ENCODE data around the gene GNAQ.

Gene GNAQ

GRCh38 chr9:77785341-77785740 lies 246.3 kb downstream of the GNAQ start:
- TF ChIP-seq POLR2A (IDR thresholded peaks at IDR 0.05; ENCODE audit: extremely low read depth, insufficient read length) (no peak), CTCF (IDR thresholded peaks at IDR 0.05; ENCODE audit: low read depth, low read length) (no peak), MYC (IDR thresholded peaks at IDR 0.05; ENCODE audit: low read depth, low read length) (no peak), MAX (IDR thresholded peaks at IDR 0.05; ENCODE audit: low read depth, low read length) (no peak)
- no peak for DNase-seq (ENCODE audit: low read depth)
- no peak overlapping the region for H3K4me3 ChIP-seq (ENCODE audit: low read depth, low read length)

- no peak overlapping the region for H3K4me3 ChIP-seq (ENCODE audit: low read depth, low read length)
- no peak for DNase-seq (ENCODE audit: low read depth)
- TF ChIP-seq POLR2A (IDR thresholded peaks at IDR 0.05; ENCODE audit: extremely low read depth, insufficient read length) (no peak), CTCF (IDR thresholded peaks at IDR 0.05; ENCODE audit: low read depth, low read length) (no peak), MAX (IDR thresholded peaks at IDR 0.05; ENCODE audit: low read depth, low read length) (no peak), MYC (IDR thresholded peaks at IDR 0.05; ENCODE audit: low read depth, low read length) (no peak)
Measured at GRCh38 chr9:77783518-77783917, 248.1 kb downstream of the GNAQ start.

- no peak for TF ChIP-seq MYC (IDR thresholded peaks at IDR 0.05; ENCODE audit: low read depth, low read length)
- TF ChIP-seq MAX (IDR thresholded peaks at IDR 0.05; ENCODE audit: low read depth, low read length), result no peak
- TF ChIP-seq POLR2A (IDR thresholded peaks at IDR 0.05; ENCODE audit: extremely low read depth, insufficient read length), result no peak
- TF ChIP-seq CTCF (IDR thresholded peaks at IDR 0.05; ENCODE audit: low read depth, low read length), result no peak
- DNase-seq (ENCODE audit: low read depth), result no peak
- H3K4me3 ChIP-seq (ENCODE audit: low read depth, low read length), result no peak overlapping the region
Measured at GRCh38 chr9:77779010-77779409, 252.6 kb downstream of the GNAQ start.

- DNase-seq (ENCODE audit: low read depth), result no peak
- TF ChIP-seq CTCF (IDR thresholded peaks at IDR 0.05; ENCODE audit: low read depth, low read length) (no peak), MAX (IDR thresholded peaks at IDR 0.05; ENCODE audit: low read depth, low read length) (no peak), POLR2A (IDR thresholded peaks at IDR 0.05; ENCODE audit: extremely low read depth, insufficient read length) (no peak), MYC (IDR thresholded peaks at IDR 0.05; ENCODE audit: low read depth, low read length) (no peak)
- no peak overlapping the region for H3K4me3 ChIP-seq (ENCODE audit: low read depth, low read length)
Measured at GRCh38 chr9:77773381-77773780, 258.2 kb downstream of the GNAQ start.

GRCh38 chr9:77772646-77773045 lies 259.0 kb downstream of the GNAQ start:
- H3K4me3 ChIP-seq (ENCODE audit: low read depth, low read length), result no peak overlapping the region
- no peak for TF ChIP-seq MAX (IDR thresholded peaks at IDR 0.05; ENCODE audit: low read depth, low read length)
- TF ChIP-seq MYC (IDR thresholded peaks at IDR 0.05; ENCODE audit: low read depth, low read length), result no peak
- no peak for TF ChIP-seq POLR2A (IDR thresholded peaks at IDR 0.05; ENCODE audit: extremely low read depth, insufficient read length)
- no peak for TF ChIP-seq CTCF (IDR thresholded peaks at IDR 0.05; ENCODE audit: low read depth, low read length)
- DNase-seq (ENCODE audit: low read depth), result no peak

- no peak for DNase-seq (ENCODE audit: low read depth)
- H3K4me3 ChIP-seq (ENCODE audit: low read depth, low read length), result no peak overlapping the region
- TF ChIP-seq MAX (IDR thresholded peaks at IDR 0.05; ENCODE audit: low read depth, low read length) (no peak), POLR2A (IDR thresholded peaks at IDR 0.05; ENCODE audit: extremely low read depth, insufficient read length) (no peak), CTCF (IDR thresholded peaks at IDR 0.05; ENCODE audit: low read depth, low read length) (no peak), MYC (IDR thresholded peaks at IDR 0.05; ENCODE audit: low read depth, low read length) (no peak)
Measured at GRCh38 chr9:77771171-77771570, 260.4 kb downstream of the GNAQ start.
